ENCODE results near the gene RBM8A. TPM values are rescaled to one million over a fixed set of nuclear protein-coding genes. Genes with fewer than 3 reads are reported as not detected.
A peak's percentile ranks its signal among the peaks of the same experiment; 100 is the strongest.

Gene RBM8A
- polyA plus RNA-seq, 3 donors: 45.6 to 132 (median 102) TPM

DNA sequence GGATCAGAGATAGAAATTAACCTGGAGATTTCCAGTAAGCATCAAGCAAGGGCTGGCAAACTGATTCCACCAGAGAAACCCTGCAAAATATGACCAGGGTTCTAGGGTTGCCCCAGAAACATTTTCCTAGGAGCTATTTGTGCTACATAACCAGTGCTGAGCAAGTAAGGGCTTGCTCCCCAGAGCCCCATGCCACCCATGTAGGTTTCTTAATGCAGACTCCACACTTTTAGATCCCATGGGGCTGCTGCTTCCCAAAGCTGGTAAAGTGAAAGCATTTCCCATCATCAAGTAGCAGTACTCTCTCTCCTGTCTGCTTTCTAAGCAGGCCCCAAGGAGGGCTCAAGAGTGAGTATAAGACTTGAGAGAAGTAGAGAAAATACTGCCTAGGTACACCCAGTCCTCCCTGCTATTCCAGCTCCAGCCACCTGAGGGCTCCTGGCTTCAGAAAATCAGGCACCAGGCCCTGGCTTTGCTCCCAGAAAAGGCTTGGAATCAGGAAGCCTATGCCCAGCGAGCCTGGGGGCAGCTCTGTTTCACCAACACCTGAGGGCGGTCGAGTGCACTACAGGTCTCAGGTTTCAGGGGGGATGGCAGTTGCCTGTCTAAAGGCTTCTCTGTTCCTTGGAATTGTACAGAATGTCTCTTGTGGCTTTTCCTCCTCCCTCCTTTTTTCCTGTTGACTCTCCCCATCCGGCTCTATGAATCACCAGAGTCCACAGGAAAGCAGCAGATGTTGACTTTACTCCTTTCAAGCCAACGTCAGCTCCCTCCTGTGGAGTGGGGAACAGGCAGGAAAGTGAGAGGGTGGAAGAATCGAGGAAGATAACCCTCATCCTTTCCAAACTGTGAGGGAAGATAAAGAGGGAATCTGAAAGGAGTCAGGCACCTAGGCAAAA is 35.4 kb downstream of the RBM8A start:
- 5 to 7% (median 6%) methylated on average over 6 of the region's 6 CpGs for WGBS, 3 donors
- H3K27ac ChIP-seq (ENCODE audit: low read depth, low read length): peak overlapping the region; percentile 71

DNA sequence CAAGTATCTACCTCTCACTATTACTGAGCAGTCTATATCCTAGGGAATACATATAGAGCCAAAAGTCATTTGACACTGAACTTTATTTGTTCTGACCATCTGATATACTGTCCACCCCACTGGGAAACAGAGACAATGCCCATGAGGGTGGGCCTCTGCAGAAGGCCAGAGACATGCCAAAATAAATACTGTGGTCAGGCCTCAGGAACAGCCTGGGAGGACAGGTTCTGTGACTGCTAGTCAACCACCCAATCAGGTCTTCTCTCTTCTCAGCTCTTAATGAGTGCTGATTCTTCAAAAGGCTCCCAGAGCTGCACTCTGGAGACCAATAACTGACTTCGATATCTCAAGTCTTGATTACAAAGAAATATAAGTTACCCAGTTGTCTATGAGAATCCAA is 36.1 kb downstream of the RBM8A start:
- no peak overlapping the region for H3K27ac ChIP-seq (ENCODE audit: low read depth, low read length)
- 8 to 54% (median 20%) methylated on average over 1 of the region's 1 CpG for WGBS, 3 donors

DNA sequence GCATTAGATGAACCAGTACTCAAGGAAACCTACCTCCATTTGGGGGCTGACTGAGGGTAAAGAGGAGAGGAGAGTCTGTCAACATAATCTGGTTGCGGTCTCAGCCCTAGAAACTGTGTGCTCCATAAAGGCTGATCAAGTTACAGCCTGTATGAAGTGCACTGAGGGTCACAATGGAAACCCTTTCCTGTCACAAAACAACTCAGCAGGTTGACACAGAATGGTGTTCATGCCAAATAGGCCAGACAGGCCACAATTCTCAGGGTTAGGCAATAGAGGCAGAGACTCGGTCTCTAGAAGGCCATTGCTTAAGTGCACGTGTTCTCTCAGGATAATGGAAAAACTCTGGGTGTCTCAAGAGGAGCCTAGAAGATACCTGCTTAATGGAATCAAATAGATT is 37.6 kb downstream of the RBM8A start:
- WGBS, 3 donors: 73 to 91% (median 76%) methylated on average over 3 of the region's 3 CpGs
- H3K27ac ChIP-seq (ENCODE audit: low read depth, low read length): no peak overlapping the region

DNA sequence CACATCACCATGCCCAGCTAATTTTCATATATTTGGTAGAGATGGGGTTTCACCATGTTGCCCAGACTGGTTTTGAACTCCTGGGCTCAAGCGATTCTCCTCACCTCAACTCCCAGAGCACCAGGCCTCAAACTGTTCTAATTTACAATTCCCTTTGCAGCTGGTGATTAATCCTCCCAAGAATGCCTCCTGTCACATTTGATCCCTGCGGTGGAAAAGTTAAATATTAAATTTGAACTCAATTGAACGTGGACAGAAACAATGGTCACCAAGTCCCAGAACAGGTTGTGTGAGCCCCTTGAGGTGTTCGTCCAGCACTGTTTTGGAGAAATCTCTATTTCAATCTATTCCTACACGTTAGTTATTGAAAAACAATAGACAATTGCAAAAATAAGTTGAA is 39.7 kb downstream of the RBM8A start:
- 49 to 85% (median 80%) methylated on average over 5 of the region's 5 CpGs for WGBS, 3 donors

DNA sequence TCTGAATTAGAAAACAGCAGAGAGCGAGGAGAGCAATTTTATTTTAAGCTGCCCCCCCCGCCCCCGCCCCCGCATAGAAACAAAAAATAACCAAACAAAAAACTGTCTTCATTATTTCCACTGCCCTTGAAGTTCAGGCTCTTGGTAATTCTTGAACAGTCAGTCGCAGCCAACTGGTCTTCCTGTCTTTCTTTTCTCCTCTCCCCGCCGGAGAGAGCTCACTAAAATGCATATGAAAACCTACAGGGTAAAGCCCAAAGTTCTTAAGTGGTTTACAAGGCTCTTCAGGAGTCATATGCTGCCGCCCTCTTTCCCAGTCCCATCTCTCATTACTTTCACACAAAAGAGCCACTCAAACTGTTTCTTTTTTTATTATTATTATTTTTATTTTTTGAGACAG is 40.5 kb downstream of the RBM8A start:
- 67% methylated on average over 8 of the region's 8 CpGs for WGBS, 3 donors
- H3K27ac ChIP-seq (ENCODE audit: low read depth, low read length): no peak overlapping the region

More for the DNA sequence above, 39.7 kb downstream of the RBM8A start:
- H3K27ac ChIP-seq (ENCODE audit: low read depth, low read length): no peak overlapping the region

DNA sequence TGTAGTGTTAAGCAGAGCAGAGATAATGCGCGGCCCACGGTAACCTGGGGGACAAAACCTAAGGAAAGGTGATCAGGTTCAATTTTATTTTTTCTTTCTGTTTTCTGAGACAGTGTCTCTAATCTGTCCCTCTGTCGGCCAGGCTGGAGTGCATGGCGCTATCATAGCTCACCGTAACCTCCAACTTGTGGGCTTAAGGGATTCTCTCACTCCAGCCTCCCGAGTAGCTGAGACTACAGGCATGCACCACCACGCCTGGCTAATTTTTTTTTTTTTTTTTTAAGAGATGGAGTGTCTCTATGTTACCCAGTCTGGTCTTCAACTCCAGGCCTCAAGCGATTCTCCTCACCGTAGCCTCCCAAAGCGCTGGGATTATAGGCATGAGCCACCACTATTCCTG is 40.9 kb downstream of the RBM8A start:
- 41 to 48% (median 48%) methylated on average over 11 of the region's 11 CpGs for WGBS, 3 donors
- H3K27ac ChIP-seq (ENCODE audit: low read depth, low read length): no peak overlapping the region

DNA sequence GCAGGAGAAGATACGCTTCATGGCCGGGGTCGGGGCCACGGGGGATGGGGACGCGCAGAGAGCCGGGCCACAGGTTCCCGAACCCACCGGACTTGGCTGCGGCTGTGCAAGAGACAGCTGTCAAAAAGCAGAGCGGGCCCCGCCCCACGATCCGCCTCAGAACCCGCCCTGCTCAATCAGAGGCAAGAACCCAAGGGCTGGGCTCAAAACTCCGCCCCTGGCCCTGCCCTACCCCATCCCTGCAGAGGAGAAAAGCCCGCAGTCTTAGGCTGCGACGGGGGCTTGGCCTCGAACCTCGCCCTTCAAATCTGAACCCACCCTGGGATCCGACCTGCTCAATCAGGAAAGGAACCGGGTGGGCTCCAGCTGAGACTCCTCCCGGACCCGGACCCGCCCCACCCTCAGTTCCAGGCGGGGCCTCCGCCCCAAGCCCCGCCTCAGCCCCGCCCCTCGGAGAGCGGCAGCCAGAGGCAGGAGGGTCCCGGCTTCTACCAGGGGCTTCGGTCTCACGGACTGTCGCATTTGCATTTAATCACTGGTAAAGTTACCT is 41.5 kb downstream of the RBM8A start, which contains the start of gene ANKRD35:
TSS of gene ANKRD35 (minus strand) at position 129 of the 550 bp plus-strand sequence. CDS start at position 21, 108 bp downstream.
- no peak within 1 kb of the TSS for H3K27ac ChIP-seq (ENCODE audit: low read depth, low read length)
- 1 to 2% (median 1%) methylated on average over 36 of the region's 36 CpGs for WGBS, 3 donors

DNA sequence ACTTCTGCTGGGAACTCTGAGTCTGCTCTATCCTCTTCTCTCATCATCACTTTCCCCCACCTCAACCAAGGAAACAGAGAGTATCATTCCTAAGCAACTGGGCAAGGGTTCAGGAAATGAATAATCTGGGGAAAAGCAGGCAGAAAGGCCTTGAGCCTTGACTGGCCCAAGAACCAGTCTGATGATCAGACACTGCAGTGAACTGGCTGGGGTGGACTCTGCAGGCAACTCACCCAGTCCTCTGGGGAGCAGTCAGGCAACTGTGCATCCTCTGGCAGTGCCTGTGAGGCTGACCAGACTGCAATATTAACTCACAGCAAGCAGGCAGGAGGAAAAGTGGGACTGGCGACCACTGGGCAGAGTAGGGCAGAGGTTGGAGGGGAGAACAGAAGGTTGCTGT is 42.6 kb downstream of the RBM8A start:
- 84 to 95% (median 95%) methylated on average over 1 of the region's 1 CpG for WGBS, 3 donors
- H3K27ac ChIP-seq (ENCODE audit: low read depth, low read length): no peak overlapping the region

DNA sequence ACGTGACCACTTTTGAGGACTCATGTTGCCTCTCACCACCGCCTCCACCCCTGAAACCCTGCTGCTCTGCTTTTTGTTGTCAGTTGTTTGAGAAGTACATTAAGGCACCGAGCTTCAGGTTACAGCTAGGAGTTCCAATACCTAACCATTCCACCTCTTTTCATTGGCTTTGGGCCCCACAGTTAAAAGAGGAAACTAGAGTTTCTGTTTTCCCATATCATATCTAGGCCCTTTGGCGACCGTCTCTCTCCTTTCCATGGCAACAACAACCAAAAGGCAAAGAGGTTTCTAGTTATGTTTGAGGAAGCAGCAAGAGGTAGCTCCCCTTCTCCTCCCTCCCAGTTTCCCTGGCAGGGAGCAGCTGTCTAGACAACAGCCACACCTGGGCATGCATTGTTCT is 47.5 kb downstream of the RBM8A start:
- H3K27ac ChIP-seq (ENCODE audit: low read depth, low read length): no peak overlapping the region
- 59 to 70% (median 62%) methylated on average over 5 of the region's 5 CpGs for WGBS, 3 donors

DNA sequence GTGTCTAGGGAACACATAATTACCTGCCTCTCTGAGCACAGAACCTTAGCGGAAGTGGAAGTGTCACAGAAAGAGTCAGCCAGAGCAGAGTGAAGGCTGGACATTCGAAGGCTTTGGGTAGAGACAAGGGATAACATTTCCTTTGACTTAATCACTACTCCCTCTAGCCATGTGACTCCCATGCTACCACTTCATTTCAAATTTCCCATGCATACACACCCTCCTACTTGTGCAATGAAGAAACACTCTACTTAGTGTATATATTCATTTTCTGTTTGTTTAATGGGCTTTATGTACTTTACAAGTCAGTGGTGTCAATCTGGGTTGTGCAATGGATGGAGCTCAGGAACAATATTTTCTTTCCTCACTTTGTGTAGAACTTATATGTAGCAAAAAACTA is 48.6 kb downstream of the RBM8A start:
- 88 to 92% (median 89%) methylated on average over 2 of the region's 2 CpGs for WGBS, 3 donors
- H3K27ac ChIP-seq (ENCODE audit: low read depth, low read length): no peak overlapping the region

DNA sequence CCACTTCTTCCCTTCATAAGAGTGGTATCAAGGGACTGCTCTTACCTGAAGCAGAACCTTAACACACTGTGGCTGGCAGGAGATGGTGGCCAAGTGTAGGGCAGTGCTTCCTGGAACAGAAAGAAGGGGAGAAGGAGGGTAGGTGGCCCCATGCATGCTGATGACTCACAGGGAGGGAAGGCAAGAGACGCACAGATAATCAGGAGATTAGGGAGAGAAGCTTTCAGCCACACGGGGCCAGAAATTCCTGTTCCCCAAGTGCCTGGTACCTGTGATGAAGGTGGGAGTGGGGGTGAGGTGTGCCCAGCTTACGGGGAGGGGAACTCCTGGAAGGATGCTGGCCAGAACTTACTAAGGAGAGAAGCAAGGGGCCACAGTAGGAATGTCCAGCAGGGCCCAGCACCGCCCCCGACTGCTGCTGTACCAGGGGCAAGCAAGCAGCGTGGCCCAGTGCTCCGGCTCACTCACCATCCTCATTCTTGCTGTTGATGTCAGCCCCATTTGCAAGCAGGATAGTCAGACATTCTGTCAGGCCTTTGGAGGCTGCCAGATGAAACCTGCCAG is 49.3 kb downstream of the RBM8A start:
- WGBS, 3 donors: 86 to 87% (median 87%) methylated on average over 7 of the region's 7 CpGs

DNA sequence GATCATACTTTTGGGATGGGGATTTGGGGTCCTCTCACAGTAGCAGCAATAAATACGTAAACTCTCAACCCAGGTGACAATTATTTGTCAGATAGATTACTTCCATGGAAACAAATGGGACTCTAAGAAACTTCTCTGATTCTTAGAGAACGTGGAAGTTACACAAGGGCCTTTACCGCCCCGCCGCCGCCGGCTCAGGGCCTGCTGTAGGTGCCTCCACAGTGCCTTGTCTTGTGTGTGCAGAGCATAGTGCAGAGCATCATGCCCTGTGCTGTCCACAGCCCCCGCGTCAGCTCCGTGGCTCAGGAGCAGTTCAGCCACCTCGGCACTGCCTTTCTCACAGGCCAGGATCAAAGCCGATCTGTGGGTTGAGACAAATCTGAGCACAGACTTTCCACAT is 52.6 kb downstream of the RBM8A start:
- no peak overlapping the region for H3K27ac ChIP-seq (ENCODE audit: low read depth, low read length)
- 76 to 95% (median 82%) methylated on average over 12 of the region's 12 CpGs for WGBS, 3 donors

More for the DNA sequence above, 49.3 kb downstream of the RBM8A start:
- H3K27ac ChIP-seq (ENCODE audit: low read depth, low read length): no peak overlapping the region

DNA sequence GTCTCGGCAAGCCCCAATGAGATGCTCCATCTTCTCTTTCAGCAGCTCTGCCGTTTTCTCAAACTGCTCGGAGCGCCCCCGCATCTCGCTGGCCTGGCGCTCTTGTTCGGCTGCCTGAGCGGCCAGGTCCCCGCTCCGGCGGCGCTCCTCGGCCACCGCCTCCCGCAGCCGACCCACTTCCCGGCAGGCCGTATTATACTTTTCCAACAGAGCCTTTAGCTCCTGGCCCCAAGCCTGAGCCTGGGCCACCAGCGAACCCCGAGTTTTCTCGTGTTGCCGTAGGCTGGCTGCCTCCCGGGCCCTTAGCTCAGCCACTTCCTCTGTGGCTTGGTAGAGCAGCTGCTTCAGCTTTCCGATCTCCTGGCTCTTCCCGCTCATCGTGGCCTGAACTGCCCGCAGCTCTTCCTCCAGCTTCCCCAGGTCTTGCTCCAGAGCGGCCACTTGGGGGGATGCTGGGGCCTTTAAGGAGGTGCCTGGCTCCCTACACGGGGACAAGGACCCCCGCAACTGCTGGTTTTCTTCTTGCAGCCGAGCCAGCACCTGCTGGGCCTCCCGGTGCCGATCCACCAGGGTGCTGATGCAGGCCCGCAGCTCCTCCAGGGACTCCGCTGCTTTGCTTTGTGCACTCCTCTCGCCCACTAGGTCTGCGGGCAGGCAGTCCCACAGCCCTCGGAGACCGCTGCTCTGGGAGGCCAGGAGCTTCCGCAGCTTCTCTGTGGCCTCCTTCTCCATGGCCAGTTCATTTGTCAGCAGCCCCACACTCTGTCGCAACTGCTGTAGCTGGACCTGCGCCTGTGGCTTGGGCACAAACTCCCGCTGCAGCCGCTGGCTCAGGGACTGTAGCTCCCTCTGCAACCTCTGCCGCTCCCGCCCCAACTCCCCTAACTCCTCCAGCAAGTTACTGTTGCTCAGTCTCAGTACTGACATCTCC is 55.0 kb downstream of the RBM8A start:
- no peak overlapping the region for H3K27ac ChIP-seq (ENCODE audit: low read depth, low read length)
- 12 to 46% (median 15%) methylated on average over 46 to 47 of the region's 47 CpGs for WGBS, 3 donors

Other genes starting within 250 kb of the RBM8A start
- 1 to 10 TPM in 1 of 3 donors, under 1 TPM in 1, not detected in 1; 0.07 to 1.4 TPM for gene PDZK1, start 220.1 kb downstream of the RBM8A start, polyA plus RNA-seq
- gene CD160, start 208.0 kb downstream of the RBM8A start, polyA plus RNA-seq: under 1 TPM; 0.05 to 0.34 (median 0.25) TPM
- 1 to 10 TPM; 3.4 to 8.3 (median 4.9) TPM for gene RNF115, start 103.4 kb downstream of the RBM8A start, polyA plus RNA-seq
- gene POLR3C, start 103.3 kb downstream of the RBM8A start, polyA plus RNA-seq: 10 to 100 TPM; 14.9 to 17.8 (median 16.1) TPM
- gene NUDT17, start 81.9 kb downstream of the RBM8A start, polyA plus RNA-seq: 1 to 10 TPM; 1.7 to 2.8 (median 1.7) TPM
- gene PIAS3, start 68.4 kb downstream of the RBM8A start, polyA plus RNA-seq: 10 to 100 TPM; 12.0 to 21.7 (median 17.4) TPM
- 1 to 10 TPM in 2 of 3 donors, under 1 TPM in 1; 0.58 to 8.0 (median 3.6) TPM for gene ANKRD35, start 41.6 kb downstream of the RBM8A start, polyA plus RNA-seq
- gene ITGA10, start 17.4 kb downstream of the RBM8A start, polyA plus RNA-seq: 1 to 10 TPM in 2 of 3 donors, under 1 TPM in 1; 0.64 to 1.8 (median 1.2) TPM
- gene PEX11B, start 8.8 kb downstream of the RBM8A start, polyA plus RNA-seq: 10 to 100 TPM; 11.4 to 18.3 (median 15.1) TPM
- 10 to 100 TPM in 2 of 3 donors, 1 to 10 TPM in 1; 2.6 to 21.6 (median 12.3) TPM for gene LIX1L, start 30.5 kb upstream of the RBM8A start, polyA plus RNA-seq
- under 1 TPM in 2 of 3 donors, not detected in 1; 0.21 to 0.51 TPM for gene ANKRD34A, start 37.1 kb upstream of the RBM8A start, polyA plus RNA-seq
- gene POLR3GL, start 37.2 kb upstream of the RBM8A start, polyA plus RNA-seq: 10 to 100 TPM; 15.2 to 78.7 (median 46.4) TPM
- 1,000 to 10,000 TPM in 1 of 3 donors, 100 to 1,000 TPM in 2; 378 to 1,060 (median 834) TPM for gene TXNIP, start 69.1 kb upstream of the RBM8A start, polyA plus RNA-seq
- gene HJV, start 94.3 kb upstream of the RBM8A start, polyA plus RNA-seq: not detected
- 1 to 10 TPM in 1 of 3 donors, under 1 TPM in 2; 0.51 to 1.5 (median 0.88) TPM for gene NBPF10, start 217.3 kb upstream of the RBM8A start, polyA plus RNA-seq

Data from adipose tissue (tissue), 3 donors.